CD4-positive, alpha-beta T cell treated with Interferon gamma for 1 hour (primary cell): Measurements from ENCODE around the gene GHR.
"Not testable (repeated sequence)": the region's sequence is repeated elsewhere in the genome, so short reads cannot be mapped to it uniquely, and the experiment has no call there.

Experiments
- DNase-seq: peaks from one replicate; pipeline ENCODE4 v3.0.0-alpha.2; 2020

Gene GHR

GRCh38 chr5:42572313-42572712 lies 149.1 kb downstream of the GHR start:
- DNase-seq, result no peak

- DNase-seq, result no peak
These were observed 150.1 kb downstream of the GHR start for GRCh38 chr5:42573386-42573785.

- DNase-seq, result not testable (repeated sequence)
These were observed 152.7 kb downstream of the GHR start for GRCh38 chr5:42575914-42576313.

- DNase-seq, result not testable (repeated sequence)
These were observed 155.7 kb downstream of the GHR start for GRCh38 chr5:42578901-42579300.

GRCh38 chr5:42579320-42579719 lies 156.1 kb downstream of the GHR start:
- no peak for DNase-seq

- DNase-seq, result no peak
These were observed 158.6 kb downstream of the GHR start for GRCh38 chr5:42581845-42582244.

GRCh38 chr5:42582723-42583122 lies 159.5 kb downstream of the GHR start:
- DNase-seq, result no peak

GRCh38 chr5:42583322-42583721 lies 160.1 kb downstream of the GHR start:
- DNase-seq, result peak; percentile 7

GRCh38 chr5:42586625-42587024 lies 163.4 kb downstream of the GHR start:
- DNase-seq, result no peak

- no peak for DNase-seq
These were observed 164.0 kb downstream of the GHR start for GRCh38 chr5:42587096-42587723.

GRCh38 chr5:42590566-42590965 lies 167.3 kb downstream of the GHR start:
- DNase-seq, result no peak

GRCh38 chr5:42591015-42591414 lies 167.8 kb downstream of the GHR start:
- DNase-seq, result no peak

- DNase-seq, result no peak
These were observed 169.3 kb downstream of the GHR start for GRCh38 chr5:42592401-42593140.

- DNase-seq, result no peak
These were observed 170.4 kb downstream of the GHR start for GRCh38 chr5:42593591-42593990.

- no peak for DNase-seq
These were observed 172.4 kb downstream of the GHR start for GRCh38 chr5:42595597-42595996.

GRCh38 chr5:42596817-42597216 lies 173.6 kb downstream of the GHR start:
- DNase-seq, result no peak

GRCh38 chr5:42597318-42597937 lies 174.2 kb downstream of the GHR start:
- DNase-seq, result no peak

- no peak for DNase-seq
These were observed 175.1 kb downstream of the GHR start for GRCh38 chr5:42598311-42598710.

- no peak for DNase-seq
These were observed 175.9 kb downstream of the GHR start for GRCh38 chr5:42599106-42599505.

- no peak for DNase-seq
These were observed 177.2 kb downstream of the GHR start for GRCh38 chr5:42600441-42600840.

- no peak for DNase-seq
These were observed 181.0 kb downstream of the GHR start for GRCh38 chr5:42604171-42604711.

- DNase-seq, result no peak
These were observed 182.3 kb downstream of the GHR start for GRCh38 chr5:42605490-42605889.

- no peak for DNase-seq
These were observed 183.2 kb downstream of the GHR start for GRCh38 chr5:42606464-42606869.

- DNase-seq, result no peak
These were observed 188.2 kb downstream of the GHR start for GRCh38 chr5:42611437-42611836.
